Neural cell (in vitro differentiated cells): ENCODE results near the gene TMEM30B. TPM values are rescaled to one million over a fixed set of nuclear protein-coding genes. Genes with fewer than 3 reads are reported as not detected.

ENCODE experiments used
- H2AFZ ChIP-seq: fragments of 200-600, 300-800 bp; sonication (generic), shearing (Covaris generic); 2 replicates; pipeline ENCODE4 v1.6.0; 2014; ENCODE audit warnings: low read depth, mild to moderate bottlenecking, antibody characterized with exemption, low read length, moderate library complexity
- H3F3A ChIP-seq: fragments of 200-600 bp; shearing (Covaris generic); 2 replicates; pipeline ENCODE4 v1.6.1; 2016; ENCODE audit warnings: mild to moderate bottlenecking, moderate library complexity, mixed read lengths, antibody characterized with exemption, low read length; ENCODE audit not compliant: insufficient read depth, poor library complexity, severe bottlenecking
- H3K27ac ChIP-seq: fragments of 200-600, 300-800 bp; sonication (generic), shearing (Covaris generic); 2 replicates; pipeline ENCODE4 v1.5.1; 2014; ENCODE audit warnings: mild to moderate bottlenecking, low read length, moderate library complexity
- H3K27me3 ChIP-seq: fragments of 300-800, 200-600 bp; sonication (generic), shearing (Covaris generic); 2 replicates; pipeline ENCODE4 v1.6.0; 2014; ENCODE audit warnings: mild to moderate bottlenecking, low read depth, low read length, moderate library complexity; ENCODE audit not compliant: insufficient read depth
- H3K36me3 ChIP-seq: fragments of 300-800, 200-600 bp; sonication (generic), shearing (Covaris generic); 2 replicates; pipeline ENCODE4 v1.5.1; 2014; ENCODE audit warnings: mild to moderate bottlenecking, antibody characterized with exemption, low read length, moderate library complexity; ENCODE audit not compliant: insufficient read depth
- H3K4me2 ChIP-seq: fragments of 300-800, 200-600 bp; sonication (generic), shearing (Covaris generic); 2 replicates; pipeline ENCODE4 v1.6.0; 2014; ENCODE audit warnings: mild to moderate bottlenecking, low read length
- H3K4me3 ChIP-seq: fragments of 300-800, 200-600 bp; sonication (generic), shearing (Covaris generic); 2 replicates; pipeline ENCODE4 v1.5.1; 2014; ENCODE audit warnings: mild to moderate bottlenecking, low read length, moderate library complexity
- H3K79me2 ChIP-seq: fragments of 200-600 bp; shearing (Covaris generic); replicated peaks from 2 replicates; pipeline ENCODE4 v1.6.0; 2014; ENCODE audit warnings: mild to moderate bottlenecking, low read length, moderate library complexity; ENCODE audit not compliant: insufficient read depth
- H3K9ac ChIP-seq: fragments of 300-800, 200-600 bp; sonication (generic), shearing (Covaris generic); 2 replicates; pipeline ENCODE4 v1.6.1; 2016; ENCODE audit warnings: mild to moderate bottlenecking, low read length, mixed read lengths
- H3K9me2 ChIP-seq: fragments of 200-600 bp; shearing (Covaris generic); 2 replicates; pipeline ENCODE4 v1.6.1; 2016; ENCODE audit warnings: mild to moderate bottlenecking, low read length, mixed read lengths; ENCODE audit not compliant: insufficient read depth
- H3K9me3 ChIP-seq: fragments of 200-600, 300-800 bp; sonication (generic), shearing (Covaris generic); 2 replicates; pipeline ENCODE4 v1.6.1; 2016; ENCODE audit warnings: mild to moderate bottlenecking, mixed run types, low read length, moderate library complexity, mixed read lengths
- H4K20me1 ChIP-seq: fragments of 200-600 bp; shearing (Covaris generic); 2 replicates; pipeline ENCODE4 v1.6.1; 2016; ENCODE audit warnings: mild to moderate bottlenecking, mixed run types; ENCODE audit not compliant: insufficient read depth
- CTCF ChIP-seq: fragments of 450-650 bp; IDR thresholded peaks from 2 replicates; pipeline ENCODE4 v1.5.1; 2014; ENCODE audit warnings: antibody characterized with exemption, mild to moderate bottlenecking, moderate library complexity; ENCODE audit not compliant: poor library complexity, severe bottlenecking
- EP300 ChIP-seq: fragments of 450-650 bp; conservative IDR thresholded peaks from 2 replicates; pipeline ENCODE4 v1.6.1; 2014; ENCODE audit warnings: antibody characterized with exemption, mild to moderate bottlenecking, moderate library complexity; ENCODE audit not compliant: poor library complexity, severe bottlenecking
- EZH2 ChIP-seq: fragments of 200-600, 300-800 bp; shearing (Covaris generic), sonication (generic); IDR thresholded peaks from 2 replicates; pipeline ENCODE4 v1.6.1; 2014; ENCODE audit warnings: antibody characterized with exemption, low read length, borderline replicate concordance, mild to moderate bottlenecking; ENCODE audit not compliant: insufficient read depth, poor library complexity, severe bottlenecking
- MXI1 ChIP-seq: fragments of 450-650 bp; conservative IDR thresholded peaks from 2 replicates; pipeline ENCODE4 v1.6.1; 2014; ENCODE audit warnings: antibody characterized with exemption, mild to moderate bottlenecking; ENCODE audit not compliant: poor library complexity, severe bottlenecking
- POLR2AphosphoS5 ChIP-seq: IDR thresholded peaks from 2 replicates; pipeline ENCODE4 v1.6.1; 2012
- RAD21 ChIP-seq: fragments of 450-650 bp; conservative IDR thresholded peaks from 2 replicates; pipeline ENCODE4 v1.6.1; 2014; ENCODE audit warnings: antibody characterized with exemption, mild to moderate bottlenecking, moderate library complexity
- REST ChIP-seq: IDR thresholded peaks from 2 replicates; pipeline ENCODE4 v1.6.1; 2012; ENCODE audit warnings: borderline replicate concordance
- SMC3 ChIP-seq: fragments of 450-650 bp; conservative IDR thresholded peaks from 2 replicates; pipeline ENCODE4 v1.6.1; 2014; ENCODE audit warnings: antibody characterized with exemption, mild to moderate bottlenecking, moderate library complexity; ENCODE audit not compliant: poor library complexity
- TAF1 ChIP-seq: IDR thresholded peaks from 2 replicates; pipeline ENCODE4 v1.6.1; 2012; ENCODE audit warnings: low read depth
- polyA plus RNA-seq: library from polyadenylated mRNA; depleted of rRNA; stranded (reverse); fragments of >200 nt; gene quantifications from 2 replicates; pipeline ENCODE4 v1.2.3, GENCODE V29; 2014

Gene TMEM30B
- polyA plus RNA-seq, 1 donor from 2014 or later, result 0.28 TPM

GRCh38 chr14:61252369-61253063, 28.6 kb downstream of the TMEM30B start:
- no peaks in the 10 kb centered on the region for H3K9me3 ChIP-seq
- no peaks in the 10 kb centered on the region for H3K36me3 ChIP-seq
- no peak overlapping the region for H3K27ac ChIP-seq
- no peaks in the 10 kb centered on the region for H3K9me2 ChIP-seq
- no peak overlapping the region for H2AFZ ChIP-seq
- H3K9ac ChIP-seq, result no peak overlapping the region
- H3K4me3 ChIP-seq, result no peak overlapping the region
- peaks cover 4% of the 10 kb centered on the region for H3K27me3 ChIP-seq
- no peak overlapping the region for H3K4me2 ChIP-seq
- peaks cover 5% of the 10 kb centered on the region for H3F3A ChIP-seq
- TF ChIP-seq CTCF (peak; percentile 94), REST (no peak), EZH2 (no peak), POLR2AphosphoS5 (no peak), SMC3 (peak; percentile 98), EP300 (no peak), RAD21 (peak; percentile 99), TAF1 (no peak), MXI1 (no peak)
- H4K20me1 ChIP-seq, result no peaks in the 10 kb centered on the region
- H3K79me2 ChIP-seq, result no peaks in the 10 kb centered on the region

GRCh38 chr14:61250063-61250462, 31.1 kb downstream of the TMEM30B start:
- H2AFZ ChIP-seq, result no peak overlapping the region
- H3K27me3 ChIP-seq, result peaks cover 4% of the 10 kb centered on the region
- H3K9me3 ChIP-seq, result no peaks in the 10 kb centered on the region
- no peaks in the 10 kb centered on the region for H3K79me2 ChIP-seq
- H3K36me3 ChIP-seq, result no peaks in the 10 kb centered on the region
- no peaks in the 10 kb centered on the region for H4K20me1 ChIP-seq
- no peak overlapping the region for H3K4me2 ChIP-seq
- no peak overlapping the region for H3K9ac ChIP-seq
- no peak overlapping the region for H3K27ac ChIP-seq
- no peak overlapping the region for H3K4me3 ChIP-seq
- no peaks in the 10 kb centered on the region for H3F3A ChIP-seq
- no peaks in the 10 kb centered on the region for H3K9me2 ChIP-seq
- TF ChIP-seq SMC3, result no peak
- no peak for TF ChIP-seq RAD21
- TF ChIP-seq EZH2, result no peak
- TF ChIP-seq CTCF, result no peak
- no peak for TF ChIP-seq TAF1
- no peak for TF ChIP-seq EP300
- no peak for TF ChIP-seq REST
